NCI-H748 (cell line): ENCODE data around the gene TSPEAR.

ENCODE experiments used
- DNase-seq: peaks from one replicate; lab custom pipeline; 2025; ENCODE audit not compliant: unreplicated experiment; lab: John Stamatoyannopoulos, UW

Gene TSPEAR

GRCh38 chr21:44533121-44533890 lies 178.1 kb downstream of the TSPEAR start:
- DNase-seq: no peak

GRCh38 chr21:44532712-44533111 lies 178.7 kb downstream of the TSPEAR start:
- no peak for DNase-seq

DNA sequence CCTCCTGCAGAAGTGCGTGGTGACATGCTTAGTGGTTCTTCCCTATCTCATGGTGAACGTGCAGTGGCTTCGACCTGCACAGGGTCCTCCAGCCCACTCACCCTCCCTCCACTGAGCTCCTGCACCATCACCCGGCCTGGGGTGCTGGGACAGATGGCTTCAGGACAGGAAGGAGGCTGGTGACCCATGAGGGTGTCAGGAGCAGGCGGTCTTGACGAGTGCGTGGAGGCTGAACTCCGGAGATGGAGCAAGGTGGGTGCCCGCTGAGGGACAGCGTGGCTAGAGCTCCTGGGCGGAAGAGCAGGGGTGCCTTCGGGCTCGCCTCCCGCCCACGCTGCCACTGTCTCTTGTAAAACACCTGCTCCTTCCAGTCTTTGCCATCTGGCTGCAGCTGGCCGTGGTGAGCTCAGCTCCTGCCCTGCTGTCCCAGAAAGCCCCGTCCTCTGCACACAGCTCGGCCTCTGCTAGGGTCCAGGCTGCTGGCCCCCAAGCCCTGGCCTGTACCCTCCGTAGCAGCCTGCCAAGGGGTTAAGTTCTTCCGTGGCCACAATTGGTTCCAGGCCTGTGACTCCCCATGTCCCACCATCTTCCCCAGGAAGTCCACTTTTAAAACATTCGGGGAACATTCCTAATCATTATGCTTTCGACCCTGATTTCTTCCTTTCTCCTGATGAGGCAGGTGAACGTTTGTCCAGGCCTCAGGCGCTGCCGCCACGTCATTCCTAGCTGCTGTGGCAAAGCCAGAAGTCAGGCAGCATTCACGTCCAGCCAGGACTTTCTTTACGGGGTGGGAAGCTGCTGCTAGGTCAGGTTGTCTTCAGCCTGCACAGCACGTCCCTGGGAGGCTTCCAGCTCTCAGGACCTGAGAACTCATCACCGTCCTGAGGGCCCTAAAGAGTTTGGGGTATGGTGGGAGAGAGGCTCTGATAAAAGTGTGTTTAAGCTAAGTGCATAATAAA lies 179.5 kb downstream of the TSPEAR start:
- DNase-seq: no peak

DNA sequence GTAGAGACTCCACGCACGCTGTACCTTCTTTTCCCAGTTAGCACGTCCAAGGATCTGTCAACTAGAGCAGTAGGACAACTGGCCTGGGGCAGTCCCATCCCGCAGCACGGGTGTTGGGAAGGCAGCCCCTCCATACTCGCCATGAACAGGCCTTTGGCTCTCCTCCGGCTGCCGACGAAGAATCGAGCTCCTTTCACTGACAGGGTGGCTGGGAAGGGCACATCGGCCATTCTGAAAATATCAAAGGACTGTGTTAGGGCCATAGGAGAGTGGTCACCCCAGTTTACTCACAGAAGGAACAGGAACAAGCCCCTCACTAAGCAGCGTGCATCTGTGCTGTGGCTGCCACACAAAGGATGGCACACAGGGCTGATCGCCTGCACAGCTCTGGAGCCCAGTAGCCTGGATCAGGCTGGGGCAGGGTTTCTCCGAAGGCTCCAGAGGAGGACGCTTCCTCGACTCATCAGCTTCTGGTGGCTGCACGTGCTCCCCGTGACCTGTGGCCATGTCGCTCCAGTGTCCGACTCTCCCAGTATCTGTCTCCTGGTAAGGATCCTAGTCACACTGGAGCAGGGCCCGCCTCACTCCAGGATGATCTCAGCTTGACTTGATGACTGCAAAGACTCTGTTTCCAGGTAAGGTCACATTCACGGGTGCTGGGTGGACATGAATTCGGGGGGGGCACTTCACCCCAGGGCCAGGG lies 180.3 kb downstream of the TSPEAR start:
- no peak for DNase-seq

- no peak for DNase-seq
Measured at GRCh38 chr21:44530221-44530902, 181.0 kb downstream of the TSPEAR start.

- DNase-seq: no peak
Measured at GRCh38 chr21:44529503-44530125, 181.8 kb downstream of the TSPEAR start.

DNA sequence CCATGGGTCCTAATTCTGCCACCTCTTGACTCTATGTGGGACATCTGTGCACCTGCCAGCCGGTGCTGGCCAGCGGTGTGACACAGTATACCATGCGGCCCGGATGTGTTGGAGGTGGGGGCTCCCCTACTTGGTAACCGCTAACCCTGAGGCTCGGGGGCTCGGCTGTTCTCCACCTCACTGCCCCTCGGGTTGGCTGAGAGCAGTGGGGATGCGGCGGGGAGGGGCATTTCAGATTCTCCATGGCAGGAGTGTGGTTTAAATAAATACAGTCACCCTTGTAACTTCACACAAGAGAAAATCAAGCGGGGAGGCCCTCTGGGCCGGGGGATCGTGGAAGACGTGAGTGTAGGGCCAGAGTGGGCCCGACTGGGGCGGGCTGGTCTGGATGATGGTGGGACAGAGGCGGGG lies 182.4 kb downstream of the TSPEAR start:
- no peak for DNase-seq

DNA sequence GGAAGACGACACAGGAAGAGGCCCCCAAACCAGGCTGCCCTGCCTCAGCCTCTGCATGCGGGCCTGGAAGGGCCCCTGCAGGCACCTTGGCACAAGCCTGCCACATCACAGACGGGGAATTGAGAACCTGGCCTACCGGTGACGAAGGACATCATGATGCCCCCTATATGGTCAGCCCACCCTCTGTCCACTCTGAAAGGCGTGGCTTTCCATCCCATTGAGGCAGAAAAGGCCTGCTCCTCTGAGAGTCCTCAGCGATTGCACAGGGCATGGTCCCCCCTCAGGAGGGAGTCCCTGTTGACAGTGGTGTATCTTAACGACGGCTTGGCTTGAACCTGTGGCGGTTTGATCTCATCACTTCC lies 182.8 kb downstream of the TSPEAR start:
- no peak for DNase-seq

- no peak for DNase-seq
Measured at GRCh38 chr21:44527983-44528633, 183.3 kb downstream of the TSPEAR start.

DNA sequence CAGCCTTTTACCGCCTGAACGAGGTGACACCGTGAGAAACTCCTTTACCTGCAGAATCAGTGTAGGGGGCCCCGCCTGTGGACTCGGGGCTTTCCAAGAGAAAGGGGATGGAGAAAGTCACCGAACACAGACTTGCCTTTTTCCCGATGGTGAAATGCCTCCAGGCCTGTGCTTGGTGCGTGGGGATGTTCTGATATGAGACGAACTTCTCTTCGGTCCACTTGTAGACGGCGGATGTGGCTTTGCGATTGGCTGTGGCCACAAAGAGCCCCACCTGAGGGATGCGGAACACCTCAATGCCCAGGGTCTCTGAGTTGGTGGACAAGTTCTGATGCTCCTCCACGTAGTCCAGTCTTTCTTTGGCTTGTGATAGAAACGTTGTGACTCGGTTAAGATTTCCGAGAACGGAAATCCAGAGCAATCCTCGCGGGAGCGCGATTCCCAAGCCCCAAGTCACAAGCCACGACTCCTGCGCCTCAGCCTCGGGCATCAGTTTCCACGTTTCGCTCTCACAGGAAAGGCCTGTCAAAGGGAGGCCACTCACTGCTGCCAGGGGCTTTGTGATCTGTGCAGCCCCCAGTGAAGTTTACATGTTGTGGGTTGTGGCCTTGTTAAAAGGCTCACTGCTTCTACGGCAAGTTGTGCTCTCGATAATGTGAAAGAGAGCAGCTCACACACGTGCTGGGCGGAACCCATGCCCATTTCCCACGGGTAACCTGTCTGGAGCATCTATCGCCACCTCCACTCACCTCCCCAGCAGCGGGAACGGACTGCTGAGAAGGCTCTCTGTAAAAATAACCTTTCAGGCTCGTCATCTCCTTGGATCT lies 184.0 kb downstream of the TSPEAR start:
- no peak for DNase-seq

GRCh38 chr21:44526096-44526997 lies 185.0 kb downstream of the TSPEAR start:
- no peak for DNase-seq

DNA sequence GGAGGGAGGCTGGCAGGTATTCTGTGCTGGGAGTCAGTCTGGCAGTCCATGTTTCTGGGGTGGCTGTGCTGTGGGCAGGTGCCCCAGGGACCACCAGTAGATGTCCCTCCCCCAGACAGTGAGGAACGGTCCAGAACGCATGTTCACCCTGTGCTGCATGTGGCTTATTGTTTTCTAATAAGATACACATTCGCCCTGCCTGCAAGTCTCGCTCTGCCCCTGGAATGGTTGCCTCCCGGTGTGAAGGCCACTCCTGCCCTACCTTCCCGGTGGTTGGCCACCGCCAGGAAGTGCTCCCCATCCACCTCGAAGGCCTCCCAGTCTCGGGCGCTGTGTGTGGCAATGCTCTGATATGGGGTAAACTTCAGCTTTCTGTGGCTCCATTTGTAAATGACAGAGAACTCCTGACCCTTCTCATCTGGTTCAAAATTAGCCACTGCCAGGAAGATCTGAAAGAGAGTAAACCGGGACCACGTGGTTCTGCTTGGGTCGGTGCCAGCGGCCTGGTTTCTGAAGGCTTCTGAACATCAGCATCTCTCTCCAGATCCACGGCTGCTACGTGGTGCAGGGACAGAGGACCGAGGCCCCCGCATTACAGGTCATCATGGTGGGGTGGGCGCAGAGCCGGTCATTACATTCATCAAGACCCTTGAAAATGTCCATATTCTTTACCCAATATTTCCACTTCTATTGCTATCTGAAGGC lies 185.8 kb downstream of the TSPEAR start:
- no peak for DNase-seq

- no peak for DNase-seq
Measured at GRCh38 chr21:44524414-44525371, 186.7 kb downstream of the TSPEAR start.

DNA sequence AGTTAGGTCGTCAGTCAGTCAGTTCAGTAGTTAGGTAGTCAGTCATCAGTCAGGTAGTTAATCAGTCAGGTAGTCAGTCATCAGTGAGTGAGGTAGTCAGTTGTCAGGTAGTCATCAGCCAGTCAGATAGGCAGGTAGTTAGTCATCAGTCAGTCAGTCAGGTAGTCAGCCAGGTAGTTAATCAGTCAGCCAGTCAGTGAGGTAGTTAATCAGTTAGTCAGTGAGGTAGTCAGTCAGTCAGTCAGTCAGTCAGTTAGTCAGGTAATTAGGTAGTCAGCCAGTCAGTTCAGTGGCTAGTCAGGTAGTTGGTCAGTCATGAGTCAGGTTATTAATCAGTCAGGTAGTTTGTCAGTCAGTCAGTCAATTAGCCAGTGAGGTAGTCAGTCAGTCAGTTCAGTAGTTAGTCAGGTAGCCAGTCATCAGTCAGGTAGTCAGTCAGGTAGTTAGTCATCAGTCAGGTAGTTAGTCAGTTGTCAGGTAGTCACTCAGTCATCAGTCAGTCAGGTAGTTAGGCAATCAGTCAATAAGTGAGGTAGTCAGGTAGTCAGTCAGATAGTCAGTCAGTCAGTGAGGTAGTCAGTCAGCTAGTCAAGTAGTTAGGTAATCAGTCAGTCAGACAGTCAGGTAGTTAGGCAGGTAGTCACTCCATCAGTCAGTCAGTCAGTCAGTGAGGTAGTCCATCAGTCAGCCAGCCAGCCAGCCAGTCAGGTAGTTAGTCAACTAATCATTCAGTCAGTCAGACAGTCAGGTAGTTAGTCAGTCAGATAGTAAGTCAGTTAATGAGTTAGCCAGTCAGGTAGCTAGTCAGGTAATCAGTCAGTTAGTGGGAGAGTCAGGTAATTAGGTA lies 187.6 kb downstream of the TSPEAR start:
- DNase-seq: no peak

DNA sequence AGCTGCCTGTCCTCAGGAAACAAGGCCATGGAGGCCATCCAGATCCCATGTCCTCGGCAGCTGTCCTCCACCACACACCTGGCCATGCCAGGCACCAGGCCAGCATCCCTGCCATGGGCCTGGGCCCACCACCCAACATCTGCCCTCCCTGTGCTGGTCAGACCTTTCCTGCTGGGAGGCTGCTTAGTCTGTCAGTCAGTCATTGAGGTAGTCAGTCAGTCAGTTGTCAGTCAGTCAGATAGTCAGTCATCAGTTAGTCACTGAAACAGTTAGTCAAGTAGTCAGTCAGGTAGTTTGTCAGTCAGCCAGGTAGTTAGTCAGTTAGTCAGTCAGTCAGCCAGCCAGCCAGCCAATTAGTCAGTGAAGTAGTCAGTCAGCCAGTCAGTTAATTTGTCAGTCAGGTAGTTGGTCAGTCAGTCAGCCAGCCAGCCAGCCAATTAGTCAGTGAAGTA lies 188.6 kb downstream of the TSPEAR start:
- DNase-seq: no peak
